Occipital lobe (tissue), 2 donors: ENCODE measurements around the gene ASB18. TPM values are rescaled to one million over a fixed set of nuclear protein-coding genes. Genes with fewer than 3 reads are reported as not detected.

ENCODE experiments used
- DNase-seq: peaks from one replicate; lab custom pipeline; 2025; lab: John Stamatoyannopoulos, UW
- total RNA-seq: library from RNA; depleted of rRNA; stranded (reverse); fragments of >200 nt; gene quantifications from one replicate; pipeline ENCODE4 v1.2.3, GENCODE V29; 2014

ASB18 gene
- total RNA-seq, 1 donor from 2014 or later = 0.78 TPM

DNA sequence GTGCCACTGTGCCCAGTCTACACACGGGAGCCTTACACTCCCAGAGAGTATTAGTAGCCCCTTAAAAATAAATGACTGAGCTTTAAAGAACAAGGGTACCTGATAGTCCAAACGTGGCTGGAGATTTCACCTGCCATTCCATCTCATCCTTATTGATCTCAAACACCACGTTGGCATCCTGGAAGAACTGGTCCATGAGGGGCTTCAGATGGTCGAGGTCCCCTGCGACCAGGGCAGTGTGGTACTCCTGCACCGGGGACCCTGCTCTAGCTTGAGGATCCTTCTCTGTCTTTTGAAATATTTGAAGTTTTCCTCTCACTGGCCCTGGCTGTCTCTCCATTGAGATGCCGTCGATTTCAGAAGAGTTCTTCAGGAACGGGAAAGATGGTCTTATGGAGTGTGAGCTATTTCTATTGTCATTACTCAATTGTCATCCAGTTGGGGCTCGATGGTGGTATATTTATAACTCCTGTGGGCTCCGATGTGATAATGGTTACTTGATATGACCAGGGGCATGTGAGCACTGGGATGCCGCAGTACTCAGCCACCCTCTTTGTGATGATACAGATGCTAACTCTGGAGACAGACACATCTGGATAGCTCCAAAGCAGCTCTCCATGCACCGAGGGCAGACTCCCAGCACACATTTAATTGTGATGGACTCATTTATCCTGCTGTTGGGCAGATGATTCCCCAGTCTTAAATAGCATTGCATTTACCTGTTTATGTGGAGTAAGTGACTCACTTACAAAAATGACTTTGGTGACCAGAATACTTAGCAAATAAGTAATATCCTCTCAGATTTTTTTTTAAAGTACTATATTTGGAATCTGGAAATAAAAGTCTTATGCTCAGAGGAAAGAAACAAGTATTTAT lies 22.8 kb downstream of the ASB18 start:
- DNase-seq = no peak

DNA sequence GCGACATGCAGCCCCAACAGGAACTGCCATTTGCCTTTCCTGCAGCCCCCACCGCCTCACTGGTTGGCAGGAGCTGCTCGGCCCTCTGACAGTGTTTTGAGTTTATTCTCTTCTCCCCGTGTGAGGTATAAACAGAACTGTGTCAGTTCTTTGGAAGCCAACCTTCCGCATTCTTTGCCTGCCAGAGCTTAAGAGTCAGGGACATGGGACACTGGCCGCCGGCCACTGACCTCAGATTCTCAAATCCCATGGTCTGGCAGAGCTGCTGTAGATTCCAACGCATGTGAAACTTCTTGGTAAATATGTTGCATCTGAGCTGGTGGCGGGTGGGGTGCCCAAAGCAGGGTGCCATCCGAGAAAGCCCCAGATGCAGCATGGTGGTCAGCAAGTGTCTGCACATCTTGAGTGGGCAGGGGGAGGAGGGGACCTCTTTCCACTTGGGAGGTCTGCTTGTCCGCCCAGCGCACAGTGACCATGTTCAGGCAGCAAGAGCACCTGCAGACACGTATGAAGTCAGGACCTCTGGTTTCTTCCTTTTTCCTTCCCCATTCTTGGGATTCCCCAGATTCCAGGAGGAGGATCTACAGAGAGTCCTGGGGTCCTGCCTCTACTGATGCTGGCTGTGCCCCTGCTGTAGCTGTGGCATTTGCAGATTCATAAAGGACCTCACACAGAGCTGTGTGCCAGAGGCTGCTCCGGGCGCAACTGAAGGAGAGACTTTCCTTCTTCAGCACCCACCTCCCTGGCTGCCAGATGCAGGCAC lies 23.8 kb downstream of the ASB18 start:
- no peak for DNase-seq

DNA sequence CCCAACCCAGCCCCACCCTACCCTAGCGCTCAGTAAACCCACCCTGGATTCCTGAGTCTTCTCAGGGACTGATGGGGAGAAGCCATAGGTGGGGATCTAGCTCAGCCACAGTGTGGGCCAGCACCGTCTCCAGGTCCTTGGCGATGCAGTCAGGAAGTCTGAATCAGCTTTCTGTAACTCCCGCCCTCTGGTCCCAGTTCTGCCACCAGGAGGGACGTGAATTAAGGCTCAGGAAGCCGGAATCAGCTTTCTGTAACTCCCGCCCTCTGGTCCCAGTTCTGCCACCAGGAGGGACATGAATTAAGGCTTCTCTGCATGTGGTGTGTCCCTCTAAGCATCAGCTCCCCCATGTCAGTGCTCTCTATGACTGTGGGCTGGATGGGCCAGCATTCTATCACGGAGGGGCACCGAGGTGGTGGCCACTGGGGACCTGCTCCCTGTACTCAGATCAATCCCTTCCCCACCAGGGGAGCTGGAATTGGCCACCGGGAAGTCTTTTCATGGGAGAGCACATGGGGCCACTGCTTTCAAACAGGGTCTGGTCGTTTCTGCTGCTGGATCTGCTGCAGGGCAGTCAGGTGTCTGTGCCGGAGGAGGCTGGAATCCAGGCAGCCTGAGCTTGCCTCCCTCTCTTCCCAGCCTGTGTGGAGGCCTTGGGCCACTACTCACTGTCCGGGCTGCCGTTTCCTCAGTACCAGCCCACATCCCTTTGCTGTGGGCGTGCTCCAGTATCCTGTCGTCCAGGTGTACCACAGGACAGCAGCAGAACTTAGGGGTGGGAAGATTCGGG lies 24.7 kb downstream of the ASB18 start:
- no peak for DNase-seq

DNA sequence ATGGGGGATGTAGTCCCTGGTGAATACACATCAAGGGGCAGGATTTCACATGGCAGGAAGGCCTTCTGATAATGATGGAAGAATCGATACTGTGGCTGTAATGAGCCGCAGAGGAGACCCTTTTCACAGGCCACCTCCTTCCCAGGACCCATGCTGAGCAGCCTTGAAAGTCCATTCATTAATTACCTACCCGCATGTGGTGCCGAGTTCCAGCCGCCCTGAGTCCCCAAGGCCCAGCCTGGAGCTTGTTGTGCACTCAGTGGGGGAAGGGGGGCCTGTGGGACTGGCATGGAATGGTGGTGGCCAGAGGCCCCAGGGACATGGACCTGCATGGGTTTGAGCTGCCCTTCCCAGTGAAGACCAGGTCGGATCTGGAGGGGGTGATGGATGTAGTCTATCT lies 25.5 kb downstream of the ASB18 start:
- DNase-seq = no peak

- DNase-seq = no peak
Observed at GRCh38 chr2:236237468-236238190, 26.6 kb downstream of the ASB18 start.

GRCh38 chr2:236236559-236237452 lies 27.4 kb downstream of the ASB18 start:
- no peak for DNase-seq

GRCh38 chr2:236229186-236229585 lies 35.0 kb downstream of the ASB18 start:
- no peak for DNase-seq

- DNase-seq = no peak
Observed at GRCh38 chr2:236223675-236224074, 40.5 kb downstream of the ASB18 start.

GRCh38 chr2:236221798-236222197 lies 42.4 kb downstream of the ASB18 start:
- DNase-seq = no peak

- no peak for DNase-seq
Observed at GRCh38 chr2:236219411-236219810, 44.8 kb downstream of the ASB18 start.

DNA sequence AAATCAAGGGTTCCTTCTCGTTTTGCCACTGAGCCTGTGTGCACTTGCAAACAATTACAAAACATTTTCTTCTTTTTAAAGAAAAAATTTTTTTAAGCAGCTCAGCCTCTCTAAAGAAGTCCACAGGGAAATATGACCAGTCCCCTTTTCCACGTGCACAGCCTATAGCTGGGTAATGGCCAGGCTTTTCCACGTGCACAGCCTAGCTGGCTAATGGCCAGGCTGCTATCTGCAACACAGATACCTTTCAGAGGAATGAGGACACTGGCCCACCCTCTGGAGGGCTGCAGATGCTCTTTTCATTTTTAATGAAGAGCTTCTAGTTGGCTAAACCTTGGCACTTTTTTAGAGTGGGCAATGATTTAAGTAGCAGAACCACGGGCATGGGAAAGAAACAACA lies 46.3 kb downstream of the ASB18 start:
- no peak for DNase-seq

- no peak for DNase-seq
Observed at GRCh38 chr2:236216711-236217110, 47.5 kb downstream of the ASB18 start.

GRCh38 chr2:236215761-236216333 lies 48.4 kb downstream of the ASB18 start:
- no peak for DNase-seq

DNA sequence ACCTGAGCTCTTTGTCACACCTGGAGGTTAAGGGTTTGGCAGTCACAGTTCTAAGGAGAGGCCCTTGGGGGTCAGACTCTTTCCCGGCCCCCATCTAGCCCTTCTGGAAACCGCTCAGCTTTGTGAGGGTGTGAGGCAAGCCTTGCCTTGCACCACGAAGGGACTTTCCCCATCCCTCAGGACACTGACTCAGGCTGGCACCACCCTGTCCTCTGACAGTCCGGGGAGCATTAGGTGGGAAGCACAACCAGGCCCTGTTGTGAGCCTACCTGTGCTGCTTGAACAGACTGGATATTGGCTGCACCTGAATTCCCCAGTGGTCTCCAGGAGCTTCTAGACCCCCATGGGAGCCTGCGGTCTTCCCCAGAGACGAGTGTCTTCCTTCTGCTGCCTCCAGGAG lies 49.0 kb downstream of the ASB18 start:
- DNase-seq = no peak

- no peak for DNase-seq
Observed at GRCh38 chr2:236214376-236214995, 49.7 kb downstream of the ASB18 start.

- no peak for DNase-seq
Observed at GRCh38 chr2:236211296-236211695, 52.9 kb downstream of the ASB18 start.

- no peak for DNase-seq
Observed at GRCh38 chr2:236210536-236210935, 53.7 kb downstream of the ASB18 start.

- no peak for DNase-seq
Observed at GRCh38 chr2:236209996-236210395, 54.2 kb downstream of the ASB18 start.

- DNase-seq = no peak
Observed at GRCh38 chr2:236209535-236209934, 54.7 kb downstream of the ASB18 start.
